OCI-LY1 (cell line): Measurements from ENCODE around the gene GSG1.

Source experiments
- H2AFZ ChIP-seq: fragments of 200-600 bp; sonication (generic), shearing (Covaris generic); 2 replicates; pipeline ENCODE4 v1.6.0; 2014; ENCODE audit warnings: antibody characterized with exemption, mild to moderate bottlenecking, low read length
- H3F3A ChIP-seq: fragments of 200-600 bp; sonication (generic), shearing (Covaris generic); 2 replicates; pipeline ENCODE4 v1.6.0; 2014; ENCODE audit warnings: mild to moderate bottlenecking, antibody characterized with exemption, low read length, moderate library complexity; ENCODE audit not compliant: insufficient read depth
- H3K27ac ChIP-seq: fragments of 200-600 bp; sonication (generic); 2 replicates; pipeline ENCODE4 v1.5.1; 2014; ENCODE audit warnings: low read length, mixed run types, mild to moderate bottlenecking, low read depth; ENCODE audit not compliant: poor library complexity, severe bottlenecking
- H3K27me3 ChIP-seq: fragments of 200-600 bp; sonication (generic); 2 replicates; pipeline ENCODE4 v1.6.0; 2014; ENCODE audit warnings: antibody characterized with exemption, mild to moderate bottlenecking, low read length, moderate library complexity; ENCODE audit not compliant: insufficient read depth
- H3K36me3 ChIP-seq: fragments of 200-600 bp; sonication (generic); 2 replicates; pipeline ENCODE4 v1.6.1; 2014; ENCODE audit warnings: mild to moderate bottlenecking, antibody characterized with exemption, low read length, moderate library complexity, mixed read lengths; ENCODE audit not compliant: insufficient read depth
- H3K4me1 ChIP-seq: fragments of 200-600 bp; sonication (generic); 2 replicates; pipeline ENCODE4 v1.5.1; 2014; ENCODE audit warnings: mild to moderate bottlenecking, low read length, moderate library complexity; ENCODE audit not compliant: insufficient read depth, severe bottlenecking
- H3K4me2 ChIP-seq: fragments of 200-600 bp; sonication (generic), shearing (Covaris generic); 2 replicates; pipeline ENCODE4 v1.6.1; 2014; ENCODE audit warnings: low read length
- H3K4me3 ChIP-seq: fragments of 200-600 bp; sonication (generic); 2 replicates; pipeline ENCODE4 v1.5.1; 2014; ENCODE audit warnings: low read length, low read depth, mild to moderate bottlenecking, mixed read lengths; ENCODE audit not compliant: poor library complexity, severe bottlenecking
- H3K79me2 ChIP-seq: fragments of 200-600 bp; shearing (Covaris generic); 2 replicates; pipeline ENCODE4 v1.6.1; 2016; ENCODE audit warnings: mixed run types, low read length, mixed read lengths; ENCODE audit not compliant: insufficient read depth
- H3K9ac ChIP-seq: fragments of 200-600 bp; sonication (generic), shearing (Covaris generic); 2 replicates; pipeline ENCODE4 v1.6.1; 2014; ENCODE audit warnings: mild to moderate bottlenecking, low read length, mixed read lengths
- H3K9me2 ChIP-seq: fragments of 200-600 bp; sonication (generic), shearing (Covaris generic); 2 replicates; pipeline ENCODE4 v1.6.1; 2014; ENCODE audit warnings: low read depth, mild to moderate bottlenecking, low read length, mixed read lengths
- H3K9me3 ChIP-seq: fragments of 200-600 bp; shearing (Covaris generic); 2 replicates; pipeline ENCODE4 v1.6.1; 2014; ENCODE audit warnings: low read length, mixed read lengths
- H4K20me1 ChIP-seq: fragments of 200-600 bp; sonication (generic), shearing (Covaris generic); 2 replicates; pipeline ENCODE4 v1.6.0; 2016; ENCODE audit warnings: mild to moderate bottlenecking, low read length; ENCODE audit not compliant: insufficient read depth
- CTCF ChIP-seq: fragments of 200-600 bp; sonication (generic), shearing (Covaris generic); IDR thresholded peaks from 2 replicates; pipeline ENCODE4 v1.5.1; 2017; ENCODE audit warnings: mild to moderate bottlenecking, antibody characterized with exemption, low read length, moderate library complexity, mixed read lengths
- EZH2 ChIP-seq: fragments of 200-600 bp; sonication (generic), shearing (Covaris generic); IDR thresholded peaks from 2 replicates; pipeline ENCODE4 v1.8.0; 2017; ENCODE audit warnings: borderline replicate concordance, mixed run types, mild to moderate bottlenecking, antibody characterized with exemption, low read length, moderate library complexity, mixed read lengths

GSG1 gene

DNA sequence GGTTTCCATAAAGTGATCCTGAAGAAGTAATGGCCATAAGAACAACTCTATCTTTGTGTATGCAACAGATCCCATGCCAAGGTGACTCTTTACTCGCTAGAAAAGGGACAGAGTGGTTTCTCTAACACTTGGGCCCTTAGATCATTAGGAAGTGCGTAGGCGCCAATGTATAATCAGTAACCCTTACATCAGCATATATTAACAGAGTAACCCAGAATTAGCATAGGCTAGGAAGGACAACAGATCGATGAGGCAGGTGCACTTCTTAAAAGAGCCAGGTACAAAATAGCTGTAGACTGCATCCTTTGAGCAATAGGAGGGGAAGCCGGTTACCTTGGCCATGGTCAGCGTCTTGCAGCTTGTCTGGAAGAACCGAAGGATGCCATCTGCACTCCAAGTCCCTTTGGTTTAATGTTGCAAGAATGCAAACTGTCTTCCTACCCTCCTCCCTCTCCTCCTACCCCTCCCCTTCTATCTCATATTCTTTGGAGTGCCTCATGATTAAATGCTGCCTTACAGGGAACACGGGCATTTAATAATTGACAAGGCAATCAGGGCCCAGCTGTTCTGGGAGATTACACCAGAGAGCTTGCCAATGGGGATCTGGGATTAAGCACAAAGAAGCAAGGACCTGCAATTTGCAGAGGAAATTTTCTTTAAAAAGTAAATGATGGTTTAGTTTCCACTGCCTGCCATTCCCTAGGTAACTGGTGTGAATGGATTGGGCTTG is 8.0 kb downstream of the GSG1 start:
- Histone ChIP-seq H3K4me3 (no peak overlapping the region), H3K27ac (no peak overlapping the region), H3K4me1 (peaks cover 32% of the 10 kb centered on the region), H3K9me2 (no peaks in the 10 kb centered on the region), H4K20me1 (no peaks in the 10 kb centered on the region), H3K36me3 (no peaks in the 10 kb centered on the region), H2AFZ (no peak overlapping the region), H3K79me2 (no peaks in the 10 kb centered on the region), H3K27me3 (no peaks in the 10 kb centered on the region; the same call in 1 of the 2 replicates), H3K4me2 (no peak overlapping the region), H3K9ac (no peak overlapping the region), H3K9me3 (no peaks in the 10 kb centered on the region), H3F3A (no peaks in the 10 kb centered on the region)
- TF ChIP-seq EZH2: no peak
- TF ChIP-seq CTCF: no peak

GRCh38 chr12:13094367-13094766 is 9.1 kb downstream of the GSG1 start:
- H3F3A ChIP-seq: no peaks in the 10 kb centered on the region
- H4K20me1 ChIP-seq: no peaks in the 10 kb centered on the region
- TF ChIP-seq EZH2: no peak
- no peak for TF ChIP-seq CTCF
- H2AFZ ChIP-seq: no peak overlapping the region
- no peaks in the 10 kb centered on the region for H3K9me3 ChIP-seq
- no peaks in the 10 kb centered on the region for H3K9me2 ChIP-seq
- H3K4me2 ChIP-seq: no peak overlapping the region
- H3K9ac ChIP-seq: no peak overlapping the region
- peaks cover 21% of the 10 kb centered on the region for H3K4me1 ChIP-seq
- no peak overlapping the region for H3K4me3 ChIP-seq
- H3K27me3 ChIP-seq: no peaks in the 10 kb centered on the region; the same call in 1 of the 2 replicates
- no peaks in the 10 kb centered on the region for H3K36me3 ChIP-seq
- no peaks in the 10 kb centered on the region for H3K79me2 ChIP-seq
- no peak overlapping the region for H3K27ac ChIP-seq

GRCh38 chr12:13093848-13094220 is 9.6 kb downstream of the GSG1 start:
- Histone ChIP-seq H3K4me3 (no peak overlapping the region), H4K20me1 (no peaks in the 10 kb centered on the region), H3K36me3 (no peaks in the 10 kb centered on the region), H3K9me3 (no peaks in the 10 kb centered on the region), H3F3A (no peaks in the 10 kb centered on the region), H3K27me3 (no peaks in the 10 kb centered on the region; the same call in 1 of the 2 replicates), H2AFZ (no peak overlapping the region), H3K4me2 (no peak overlapping the region), H3K9me2 (no peaks in the 10 kb centered on the region), H3K79me2 (no peaks in the 10 kb centered on the region), H3K27ac (no peak overlapping the region), H3K4me1 (peaks cover 16% of the 10 kb centered on the region), H3K9ac (no peak overlapping the region)
- TF ChIP-seq EZH2 (no peak), CTCF (no peak)
